OCI-M1 (cell line): ENCODE measurements around the gene TPPP3.

ENCODE experiments used
- DNase-seq: peaks from one replicate; lab custom pipeline; 2025; lab: John Stamatoyannopoulos, UW

The TPPP3 gene

DNA sequence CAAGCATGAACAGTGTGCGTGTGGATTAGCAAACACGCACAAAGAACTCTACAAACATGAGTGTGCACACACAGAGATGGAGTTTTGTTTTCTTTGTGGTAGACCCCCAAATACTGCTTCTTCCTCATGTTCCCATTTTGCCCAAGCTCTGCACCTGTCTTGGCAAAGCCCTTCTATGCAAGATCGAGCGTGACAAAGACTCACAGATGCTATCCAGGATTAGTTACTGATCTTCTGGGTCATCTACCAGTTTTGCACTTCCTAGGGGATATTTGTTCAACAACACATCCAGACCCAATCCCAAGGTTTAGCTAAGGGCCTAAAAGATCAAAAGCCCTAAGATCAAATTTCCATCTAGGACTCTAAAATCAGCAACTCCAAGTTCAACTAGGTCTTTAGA is 50.7 kb downstream of the TPPP3 start:
- DNase-seq, result no peak

DNA sequence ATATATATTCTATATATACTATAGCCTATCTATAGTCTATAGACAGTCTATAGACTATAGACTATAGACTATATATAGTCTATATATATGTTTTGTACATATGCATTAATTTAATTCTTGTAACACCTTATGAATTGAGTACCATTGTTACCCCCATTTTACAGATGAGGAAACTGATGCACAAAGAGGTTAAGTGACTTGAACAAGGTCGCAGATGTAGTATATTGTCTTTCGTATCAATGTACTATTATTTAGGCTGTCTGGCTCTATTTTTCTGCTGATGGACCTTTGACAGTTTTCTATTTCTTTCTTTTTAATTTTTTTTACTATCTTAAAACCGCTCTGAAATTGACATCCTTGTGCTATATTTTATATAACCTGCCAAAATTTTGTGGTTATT is 52.0 kb downstream of the TPPP3 start:
- no peak for DNase-seq
